Measurements from ENCODE around the gene POLK. TPM values are rescaled to one million over a fixed set of nuclear protein-coding genes. Genes with fewer than 3 reads are reported as not detected.
A peak's percentile ranks its signal among the peaks of the same experiment; 100 is the strongest.

The POLK gene
- total and polyA plus RNA-seq, 2 of the 4 experiments (the other 2 are of a cell fraction): 10.4 to 24.4 TPM

- Histone ChIP-seq H3K9ac (ENCODE audit: low read depth, low read length) (no peak overlapping the region), H2AK9ac (replicated peaks; ENCODE audit: low read depth, low read length, poor library complexity) (no peak overlapping the region), H2AFZ (replicated peaks; ENCODE audit: low read length, poor library complexity) (no peak overlapping the region), H3K9me3 (ENCODE audit: control insufficient read depth, insufficient read depth, low read length) (no peaks in the 10 kb centered on the region), H3K36me3 (ENCODE audit: control insufficient read depth, insufficient read depth, low read length) (peaks cover 7% of the 10 kb centered on the region), H3K79me1 (ENCODE audit: low read depth in 1 of 2, low read length in 2 of 2) (no peaks in the 10 kb centered on the region; a peak in 2 of 4 replicates), H2BK15ac (ENCODE audit: low read depth, low read length) (no peak overlapping the region), H3K23ac (ENCODE audit: low read depth, low read length) (no peak overlapping the region), H3K14ac (replicated peaks; ENCODE audit: low read depth, low read length) (no peak overlapping the region), H3K4ac (ENCODE audit: low read depth, low read length) (no peak overlapping the region), H4K5ac (ENCODE audit: low read depth, low read length) (no peak overlapping the region), H3K56ac (ENCODE audit: extremely low read depth, insufficient read depth, low read length) (no peak overlapping the region), H2BK20ac (ENCODE audit: low read depth, low read length) (no peak overlapping the region), H3K9me1 (ENCODE audit: insufficient read depth, low read length) (no peaks in the 10 kb centered on the region), H2BK5ac (ENCODE audit: low read depth, low read length, poor library complexity, severe bottlenecking) (no peak overlapping the region), H2AK5ac (ENCODE audit: low read depth, low read length) (no peak overlapping the region), H4K8ac (ENCODE audit: low read depth in 2 of 2, low read length in 2 of 2) (no peak overlapping the region), H4K20me1 (ENCODE audit: insufficient read depth, low read length) (no peaks in the 10 kb centered on the region), H3K27ac (ENCODE audit: insufficient read depth, low read length) (no peak overlapping the region), H3K4me2 (ENCODE audit: low read depth, low read length) (no peak overlapping the region), H3K4me3 (ENCODE audit: insufficient read depth, low read depth, low read length) (no peak overlapping the region), H4K91ac (ENCODE audit: insufficient read depth, low read depth, low read length) (no peak overlapping the region), H2BK120ac (ENCODE audit: low read depth, low read length) (no peak overlapping the region), H3K4me1 (ENCODE audit: control insufficient read depth, insufficient read depth, low read length) (no peaks in the 10 kb centered on the region), H3K18ac (ENCODE audit: low read depth, low read length) (no peak overlapping the region), H3K27me3 (ENCODE audit: control insufficient read depth, insufficient read depth, low read length) (no peaks in the 10 kb centered on the region)
- dilution Hi-C loops (cut with HindIII; ENCODE audit: low sequenced_read_pairs, unreplicated experiment) (no loop called here), intact Hi-C loops (cut with micrococcal nuclease) (loop anchor here (10.0 kb wide), 1 partner anchor 240 kb away; no protein-coding TSS in a partner anchor), in situ Hi-C loops (cut with MboI; ENCODE audit: low sequenced_read_pairs) (no loop called here)
- BruUV-seq (replicated peaks): no TSS peak
- ChIA-PET POLR2A (ENCODE audit: unreplicated experiment) (no interaction called here), CTCF (interaction anchor here (0.6 to 1.0 kb wide), 3 partner anchors 15 to 232 kb away, joined by 3 read pairs; no protein-coding TSS in a partner anchor)
- TF ChIP-seq RAD21 (IDR thresholded peaks at IDR 0.05; ENCODE audit: low read length): peak; percentile 29; the same call in 1 of the 2 replicates
- no peak for TF ChIP-seq MXI1 (IDR thresholded peaks at IDR 0.05; ENCODE audit: borderline replicate concordance, low read depth, low read length)
- TF ChIP-seq ELK1 (IDR thresholded peaks at IDR 0.05; ENCODE audit: borderline replicate concordance, low read depth, low read length): no peak
- peak; percentile 28 for TF ChIP-seq CTCF (conservative IDR thresholded peaks at IDR 0.05; ENCODE audit: low read depth, low read length)
- peak; percentile 35 for TF ChIP-seq SMC3 (IDR thresholded peaks at IDR 0.05; ENCODE audit: low read depth, low read length)
- no CpG with 5 or more reads among the region's 2 CpGs for WGBS, 2 experiments (ENCODE audit: extremely low coverage in 2 of 2, insufficient read length in 1 of 2)
- DNase-seq (no peak), ATAC-seq (ENCODE audit: low read depth) (no peak)
Measured at GRCh38 chr5:75584641-75585040, 73.0 kb downstream of the POLK start.
